NB4 (cell line): ENCODE results near the gene CLTCL1.

ENCODE experiments used
- MYC ChIP-seq: IDR thresholded peaks from 2 replicates; pipeline ENCODE4 v1.6.1; 2011; ENCODE audit warnings: low read depth, low read length
- POLR2A ChIP-seq: IDR thresholded peaks from 2 replicates; pipeline ENCODE4 v1.6.1; 2011; ENCODE audit warnings: mild to moderate bottlenecking; ENCODE audit not compliant: insufficient read length; ENCODE audit errors: extremely low read depth
- TF ChIP-seq, protein P1 (sequence below): IDR thresholded peaks from one replicate; pipeline ENCODE4 v1.5.1; 2012; ENCODE audit warnings: low read depth, low read length
- TF ChIP-seq, protein P2 (sequence below): IDR thresholded peaks from 2 replicates; pipeline ENCODE4 v1.6.1; 2011; ENCODE audit warnings: low read depth, low read length

DNA sequence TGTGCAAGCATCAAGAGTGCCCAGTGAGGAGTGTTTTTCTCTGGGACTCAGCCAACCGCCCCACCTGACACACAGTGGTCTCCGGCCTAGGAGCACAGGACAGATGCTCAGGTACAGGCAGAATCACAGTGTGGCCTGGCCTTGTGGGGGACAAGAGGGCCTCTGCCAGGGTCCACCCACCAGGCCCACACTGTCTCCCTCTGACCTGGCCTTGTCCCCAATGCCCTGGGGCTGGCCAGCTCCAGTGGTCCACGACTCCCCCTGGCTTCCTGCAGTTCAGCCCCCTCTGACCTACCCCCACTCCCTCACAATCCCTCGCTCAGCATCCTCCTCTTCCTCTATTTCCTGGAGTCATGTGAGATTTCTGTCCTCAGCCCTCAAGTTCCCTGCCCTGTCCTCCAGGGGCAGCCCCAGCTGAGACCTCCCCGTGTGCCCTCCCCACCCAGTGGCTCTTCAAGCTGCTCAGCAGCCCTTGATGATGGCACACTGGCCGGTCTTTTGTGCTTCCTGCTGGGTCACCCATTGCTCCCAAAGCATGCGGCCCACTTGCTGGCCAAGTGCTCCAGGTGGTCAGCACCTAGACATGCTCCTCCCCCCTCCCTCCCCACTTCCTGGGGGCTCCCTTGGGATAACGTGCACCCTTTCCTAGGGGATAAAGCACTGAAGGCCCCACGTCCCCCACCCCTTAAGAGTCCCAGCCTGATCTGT lies 158.7 kb downstream of the CLTCL1 start:
- TF ChIP-seq POLR2A (no peak), MYC (no peak)
- TF ChIP-seq, protein P1, sequence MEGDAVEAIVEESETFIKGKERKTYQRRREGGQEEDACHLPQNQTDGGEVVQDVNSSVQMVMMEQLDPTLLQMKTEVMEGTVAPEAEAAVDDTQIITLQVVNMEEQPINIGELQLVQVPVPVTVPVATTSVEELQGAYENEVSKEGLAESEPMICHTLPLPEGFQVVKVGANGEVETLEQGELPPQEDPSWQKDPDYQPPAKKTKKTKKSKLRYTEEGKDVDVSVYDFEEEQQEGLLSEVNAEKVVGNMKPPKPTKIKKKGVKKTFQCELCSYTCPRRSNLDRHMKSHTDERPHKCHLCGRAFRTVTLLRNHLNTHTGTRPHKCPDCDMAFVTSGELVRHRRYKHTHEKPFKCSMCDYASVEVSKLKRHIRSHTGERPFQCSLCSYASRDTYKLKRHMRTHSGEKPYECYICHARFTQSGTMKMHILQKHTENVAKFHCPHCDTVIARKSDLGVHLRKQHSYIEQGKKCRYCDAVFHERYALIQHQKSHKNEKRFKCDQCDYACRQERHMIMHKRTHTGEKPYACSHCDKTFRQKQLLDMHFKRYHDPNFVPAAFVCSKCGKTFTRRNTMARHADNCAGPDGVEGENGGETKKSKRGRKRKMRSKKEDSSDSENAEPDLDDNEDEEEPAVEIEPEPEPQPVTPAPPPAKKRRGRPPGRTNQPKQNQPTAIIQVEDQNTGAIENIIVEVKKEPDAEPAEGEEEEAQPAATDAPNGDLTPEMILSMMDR, result no peak
- TF ChIP-seq, protein P2, sequence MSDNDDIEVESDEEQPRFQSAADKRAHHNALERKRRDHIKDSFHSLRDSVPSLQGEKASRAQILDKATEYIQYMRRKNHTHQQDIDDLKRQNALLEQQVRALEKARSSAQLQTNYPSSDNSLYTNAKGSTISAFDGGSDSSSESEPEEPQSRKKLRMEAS, result no peak
